ENCODE results near the gene LRRC4C.

The LRRC4C gene

GRCh38 chr11:40380835-40381234 lies 1078.6 kb downstream of the LRRC4C start:
- FAIRE-seq = no peak

GRCh38 chr11:40376331-40376730 lies 1083.1 kb downstream of the LRRC4C start:
- no peak for FAIRE-seq
- no peak for DNase-seq (ENCODE audit: insufficient read length)
- no peak for TF ChIP-seq POLR2A (IDR thresholded peaks at IDR 0.05; ENCODE audit: low read depth, low read length)
- TF ChIP-seq POLR2AphosphoS5 (IDR thresholded peaks at IDR 0.05; ENCODE audit: low read depth, low read length) = no peak
- TF ChIP-seq TAF1 (IDR thresholded peaks at IDR 0.05; ENCODE audit: borderline replicate concordance, low read depth, low read length) = no peak

More at GRCh38 chr11:40380835-40381234, 1078.6 kb downstream of the LRRC4C start:
- no peak for TF ChIP-seq POLR2A (IDR thresholded peaks at IDR 0.05; ENCODE audit: low read depth, low read length)
- no peak for DNase-seq (ENCODE audit: insufficient read length)

GRCh38 chr11:40370821-40371616 lies 1088.4 kb downstream of the LRRC4C start:
- DNase-seq (ENCODE audit: insufficient read length) (no peak), FAIRE-seq (no peak)
- no peak for TF ChIP-seq POLR2AphosphoS5 (IDR thresholded peaks at IDR 0.05; ENCODE audit: low read depth, low read length)
- TF ChIP-seq POLR2A (IDR thresholded peaks at IDR 0.05; ENCODE audit: low read depth, low read length) = no peak
- TF ChIP-seq TAF1 (IDR thresholded peaks at IDR 0.05; ENCODE audit: borderline replicate concordance, low read depth, low read length) = no peak

- no peak for DNase-seq (ENCODE audit: insufficient read length)
- TF ChIP-seq TAF1 (IDR thresholded peaks at IDR 0.05; ENCODE audit: borderline replicate concordance, low read depth, low read length) (no peak), POLR2A (IDR thresholded peaks at IDR 0.05; ENCODE audit: low read depth, low read length) (no peak), POLR2AphosphoS5 (IDR thresholded peaks at IDR 0.05; ENCODE audit: low read depth, low read length) (no peak)
- FAIRE-seq = no peak
Observed at GRCh38 chr11:40360206-40360798, 1099.2 kb downstream of the LRRC4C start.

GRCh38 chr11:40354121-40354520 lies 1105.3 kb downstream of the LRRC4C start:
- TF ChIP-seq POLR2A (IDR thresholded peaks at IDR 0.05; ENCODE audit: low read depth, low read length) = no peak
- no peak for TF ChIP-seq TAF1 (IDR thresholded peaks at IDR 0.05; ENCODE audit: borderline replicate concordance, low read depth, low read length)
- no peak for TF ChIP-seq POLR2AphosphoS5 (IDR thresholded peaks at IDR 0.05; ENCODE audit: low read depth, low read length)
- DNase-seq (ENCODE audit: insufficient read length) = no peak
- FAIRE-seq = no peak

GRCh38 chr11:40340911-40341310 lies 1118.5 kb downstream of the LRRC4C start:
- DNase-seq (ENCODE audit: insufficient read length) (no peak), FAIRE-seq (no peak)
- TF ChIP-seq TAF1 (IDR thresholded peaks at IDR 0.05; ENCODE audit: borderline replicate concordance, low read depth, low read length) (no peak), POLR2A (IDR thresholded peaks at IDR 0.05; ENCODE audit: low read depth, low read length) (no peak), POLR2AphosphoS5 (IDR thresholded peaks at IDR 0.05; ENCODE audit: low read depth, low read length) (no peak)

- TF ChIP-seq POLR2AphosphoS5 (IDR thresholded peaks at IDR 0.05; ENCODE audit: low read depth, low read length) = no peak
- TF ChIP-seq TAF1 (IDR thresholded peaks at IDR 0.05; ENCODE audit: borderline replicate concordance, low read depth, low read length) = no peak
- no peak for TF ChIP-seq POLR2A (IDR thresholded peaks at IDR 0.05; ENCODE audit: low read depth, low read length)
- FAIRE-seq = no peak
Observed at GRCh38 chr11:40338739-40339138, 1120.7 kb downstream of the LRRC4C start.

GRCh38 chr11:40338062-40338461 lies 1121.4 kb downstream of the LRRC4C start:
- TF ChIP-seq POLR2A (IDR thresholded peaks at IDR 0.05; ENCODE audit: low read depth, low read length) (no peak), POLR2AphosphoS5 (IDR thresholded peaks at IDR 0.05; ENCODE audit: low read depth, low read length) (no peak), TAF1 (IDR thresholded peaks at IDR 0.05; ENCODE audit: borderline replicate concordance, low read depth, low read length) (no peak)
- DNase-seq (ENCODE audit: insufficient read length) (no peak), FAIRE-seq (no peak)

More at GRCh38 chr11:40338739-40339138, 1120.7 kb downstream of the LRRC4C start:
- DNase-seq (ENCODE audit: insufficient read length) = no peak

GRCh38 chr11:40337118-40337517 lies 1122.3 kb downstream of the LRRC4C start:
- TF ChIP-seq TAF1 (IDR thresholded peaks at IDR 0.05; ENCODE audit: borderline replicate concordance, low read depth, low read length) (no peak), POLR2AphosphoS5 (IDR thresholded peaks at IDR 0.05; ENCODE audit: low read depth, low read length) (no peak), POLR2A (IDR thresholded peaks at IDR 0.05; ENCODE audit: low read depth, low read length) (no peak)
- DNase-seq (ENCODE audit: insufficient read length) = no peak
- FAIRE-seq = no peak

GRCh38 chr11:40328890-40329614 lies 1130.4 kb downstream of the LRRC4C start:
- TF ChIP-seq POLR2A (IDR thresholded peaks at IDR 0.05; ENCODE audit: low read depth, low read length) (no peak), TAF1 (IDR thresholded peaks at IDR 0.05; ENCODE audit: borderline replicate concordance, low read depth, low read length) (no peak), POLR2AphosphoS5 (IDR thresholded peaks at IDR 0.05; ENCODE audit: low read depth, low read length) (no peak)
- FAIRE-seq (no peak), DNase-seq (ENCODE audit: insufficient read length) (no peak)

GRCh38 chr11:40323241-40323640 lies 1136.2 kb downstream of the LRRC4C start:
- no peak for DNase-seq (ENCODE audit: insufficient read length)
- FAIRE-seq = no peak
- no peak for TF ChIP-seq TAF1 (IDR thresholded peaks at IDR 0.05; ENCODE audit: borderline replicate concordance, low read depth, low read length)
- TF ChIP-seq POLR2AphosphoS5 (IDR thresholded peaks at IDR 0.05; ENCODE audit: low read depth, low read length) = no peak
- TF ChIP-seq POLR2A (IDR thresholded peaks at IDR 0.05; ENCODE audit: low read depth, low read length) = no peak

Measured in GM12892 (cell line).